WTC11 (cell line): ENCODE data around the gene CREB3L1.

Source experiments
- CBFB ChIP-seq: sonication (generic); formaldehyde crosslinking; IDR thresholded peaks from 2 replicates; pipeline ENCODE4 v1.8.1; 2022; ENCODE audit warnings: mild to moderate bottlenecking, low read depth, missing genetic modification reagents
- ESRRA ChIP-seq: sonication (generic); formaldehyde crosslinking; IDR thresholded peaks from 2 replicates; pipeline ENCODE4 v1.8.1; 2022; ENCODE audit warnings: mild to moderate bottlenecking, missing genetic modification reagents, borderline replicate concordance
- SP1 ChIP-seq: sonication (generic); formaldehyde crosslinking; conservative IDR thresholded peaks from 2 replicates; pipeline ENCODE4 v1.8.1; 2022; ENCODE audit warnings: missing genetic modification reagents
- TF ChIP-seq, protein P1 (sequence below): fragments of 200-600 bp; IDR thresholded peaks from 2 replicates; pipeline ENCODE4 v1.8.0; 2022; ENCODE audit warnings: antibody characterized with exemption
- TF ChIP-seq, protein P2 (sequence below): sonication (generic); formaldehyde crosslinking; IDR thresholded peaks from 2 replicates; pipeline ENCODE4 v1.8.0; 2022; ENCODE audit warnings: mild to moderate bottlenecking, missing genetic modification reagents

DNA sequence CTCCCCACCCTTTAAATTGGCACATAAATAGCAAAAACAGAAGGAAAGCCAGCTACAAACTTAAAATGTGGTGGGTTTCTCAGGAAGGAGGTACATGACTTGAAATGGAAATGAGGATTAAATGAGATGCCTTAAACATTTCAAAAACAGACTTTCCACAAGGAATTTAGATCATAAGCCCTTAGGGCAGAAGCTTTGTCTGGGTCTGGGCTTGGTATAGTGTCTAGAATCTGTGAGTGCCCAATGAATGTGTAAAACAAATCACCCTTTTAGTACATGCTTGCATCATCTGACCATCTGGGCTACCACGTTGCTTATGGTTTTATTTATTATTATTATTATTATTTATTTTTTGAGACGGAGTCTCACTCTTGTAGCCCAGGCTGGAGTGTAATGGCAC lies 37.1 kb upstream of the CREB3L1 start:
- TF ChIP-seq, protein P1, sequence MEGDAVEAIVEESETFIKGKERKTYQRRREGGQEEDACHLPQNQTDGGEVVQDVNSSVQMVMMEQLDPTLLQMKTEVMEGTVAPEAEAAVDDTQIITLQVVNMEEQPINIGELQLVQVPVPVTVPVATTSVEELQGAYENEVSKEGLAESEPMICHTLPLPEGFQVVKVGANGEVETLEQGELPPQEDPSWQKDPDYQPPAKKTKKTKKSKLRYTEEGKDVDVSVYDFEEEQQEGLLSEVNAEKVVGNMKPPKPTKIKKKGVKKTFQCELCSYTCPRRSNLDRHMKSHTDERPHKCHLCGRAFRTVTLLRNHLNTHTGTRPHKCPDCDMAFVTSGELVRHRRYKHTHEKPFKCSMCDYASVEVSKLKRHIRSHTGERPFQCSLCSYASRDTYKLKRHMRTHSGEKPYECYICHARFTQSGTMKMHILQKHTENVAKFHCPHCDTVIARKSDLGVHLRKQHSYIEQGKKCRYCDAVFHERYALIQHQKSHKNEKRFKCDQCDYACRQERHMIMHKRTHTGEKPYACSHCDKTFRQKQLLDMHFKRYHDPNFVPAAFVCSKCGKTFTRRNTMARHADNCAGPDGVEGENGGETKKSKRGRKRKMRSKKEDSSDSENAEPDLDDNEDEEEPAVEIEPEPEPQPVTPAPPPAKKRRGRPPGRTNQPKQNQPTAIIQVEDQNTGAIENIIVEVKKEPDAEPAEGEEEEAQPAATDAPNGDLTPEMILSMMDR: no peak
- TF ChIP-seq, protein P2, sequence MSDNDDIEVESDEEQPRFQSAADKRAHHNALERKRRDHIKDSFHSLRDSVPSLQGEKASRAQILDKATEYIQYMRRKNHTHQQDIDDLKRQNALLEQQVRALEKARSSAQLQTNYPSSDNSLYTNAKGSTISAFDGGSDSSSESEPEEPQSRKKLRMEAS: no peak
- no peak for TF ChIP-seq SP1 (CRISPR knock-in tag)
- TF ChIP-seq ESRRA (CRISPR knock-in tag): no peak
- no peak for TF ChIP-seq CBFB (CRISPR knock-in tag)
